ENCODE measurements around the gene PHLPP1. TPM values are rescaled to one million over a fixed set of nuclear protein-coding genes. Genes with fewer than 3 reads are reported as not detected.

The PHLPP1 gene
- polyA plus RNA-seq, 1 experiment: 5.6 TPM

DNA sequence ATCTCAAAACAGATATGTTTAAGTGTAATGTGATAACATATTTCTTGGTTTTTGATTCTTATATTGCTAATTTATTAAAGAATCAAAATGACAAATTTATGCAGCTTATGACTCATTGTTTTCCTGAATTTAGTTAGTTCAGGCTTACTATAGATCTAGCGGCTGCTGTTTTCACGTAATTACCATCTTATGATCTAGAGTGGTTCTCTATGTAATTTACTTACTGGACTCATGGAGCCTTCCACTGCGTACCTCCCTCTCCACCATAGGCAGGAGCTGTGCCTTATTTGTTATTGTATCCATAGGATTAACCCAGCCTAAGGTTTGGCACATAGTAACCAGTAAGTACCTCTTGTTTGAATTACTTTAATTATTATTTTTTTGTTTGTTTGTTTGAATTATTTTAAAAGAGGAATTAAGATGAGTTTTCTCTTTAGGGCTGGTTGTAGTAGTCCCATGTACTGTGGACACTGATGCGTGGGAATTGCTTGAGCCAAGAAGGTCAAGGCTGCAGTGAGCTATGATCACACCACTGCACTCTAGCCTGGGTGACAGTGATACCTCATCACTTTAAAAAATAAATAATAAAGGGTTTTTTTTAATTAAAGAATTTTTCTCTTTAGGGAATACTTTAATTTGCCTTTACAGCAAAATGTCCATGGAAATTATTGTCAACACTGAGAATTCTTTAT is 165.5 kb downstream of the PHLPP1 start:
- TF ChIP-seq, protein P1, sequence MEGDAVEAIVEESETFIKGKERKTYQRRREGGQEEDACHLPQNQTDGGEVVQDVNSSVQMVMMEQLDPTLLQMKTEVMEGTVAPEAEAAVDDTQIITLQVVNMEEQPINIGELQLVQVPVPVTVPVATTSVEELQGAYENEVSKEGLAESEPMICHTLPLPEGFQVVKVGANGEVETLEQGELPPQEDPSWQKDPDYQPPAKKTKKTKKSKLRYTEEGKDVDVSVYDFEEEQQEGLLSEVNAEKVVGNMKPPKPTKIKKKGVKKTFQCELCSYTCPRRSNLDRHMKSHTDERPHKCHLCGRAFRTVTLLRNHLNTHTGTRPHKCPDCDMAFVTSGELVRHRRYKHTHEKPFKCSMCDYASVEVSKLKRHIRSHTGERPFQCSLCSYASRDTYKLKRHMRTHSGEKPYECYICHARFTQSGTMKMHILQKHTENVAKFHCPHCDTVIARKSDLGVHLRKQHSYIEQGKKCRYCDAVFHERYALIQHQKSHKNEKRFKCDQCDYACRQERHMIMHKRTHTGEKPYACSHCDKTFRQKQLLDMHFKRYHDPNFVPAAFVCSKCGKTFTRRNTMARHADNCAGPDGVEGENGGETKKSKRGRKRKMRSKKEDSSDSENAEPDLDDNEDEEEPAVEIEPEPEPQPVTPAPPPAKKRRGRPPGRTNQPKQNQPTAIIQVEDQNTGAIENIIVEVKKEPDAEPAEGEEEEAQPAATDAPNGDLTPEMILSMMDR (IDR thresholded peaks at IDR 0.05; ENCODE audit: low read depth, low read length): no peak
- POLR2A ChIA-PET: no interaction called here
- Histone ChIP-seq H3K27me3 (ENCODE audit: control insufficient read depth, insufficient read depth, low read length) (no peaks in the 10 kb centered on the region), H3K27ac (ENCODE audit: low read depth, low read length) (no peak overlapping the region), H3K4me3 (ENCODE audit: low read depth, low read length) (no peak overlapping the region), H3K9me3 (ENCODE audit: control insufficient read depth, insufficient read depth, low read length) (no peaks in the 10 kb centered on the region)
- DNase-seq (ENCODE audit: low read depth, low spot score): no peak
- CTCF ChIA-PET: no interaction called here

DNA sequence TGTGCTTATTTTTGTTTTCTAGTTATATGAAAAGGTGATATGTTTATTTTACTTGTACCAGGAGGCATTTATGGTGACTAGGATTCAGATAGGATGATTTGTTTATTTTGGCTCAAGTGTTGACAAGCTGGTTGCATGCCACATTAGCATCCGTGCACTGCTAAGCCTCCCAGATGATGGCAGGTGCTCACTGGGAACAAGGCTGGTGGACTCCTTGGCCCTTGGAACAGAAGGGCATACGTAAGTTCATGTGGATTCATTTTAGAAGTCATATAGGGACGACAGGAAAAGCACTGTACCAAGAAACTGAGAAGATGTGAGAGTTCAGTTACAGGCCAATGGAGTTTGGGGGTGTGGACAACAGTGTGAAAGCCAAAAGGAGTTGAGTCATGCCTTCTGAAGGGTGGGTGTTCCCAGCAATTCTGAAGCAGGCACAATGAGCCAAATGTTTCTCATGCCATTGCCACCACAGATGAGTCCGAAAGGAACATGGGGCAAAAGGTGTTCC is 166.2 kb downstream of the PHLPP1 start:
- POLR2A ChIA-PET: no interaction called here
- H3K27ac ChIP-seq (ENCODE audit: low read depth, low read length): no peak overlapping the region
- H3K9me3 ChIP-seq (ENCODE audit: control insufficient read depth, insufficient read depth, low read length): no peaks in the 10 kb centered on the region
- TF ChIP-seq, protein P1 (IDR thresholded peaks at IDR 0.05; ENCODE audit: low read depth, low read length): no peak
- no peaks in the 10 kb centered on the region for H3K27me3 ChIP-seq (ENCODE audit: control insufficient read depth, insufficient read depth, low read length)
- CTCF ChIA-PET: no interaction called here
- no peak overlapping the region for H3K4me3 ChIP-seq (ENCODE audit: low read depth, low read length)
- DNase-seq (ENCODE audit: low read depth, low spot score): peak; percentile 72

DNA sequence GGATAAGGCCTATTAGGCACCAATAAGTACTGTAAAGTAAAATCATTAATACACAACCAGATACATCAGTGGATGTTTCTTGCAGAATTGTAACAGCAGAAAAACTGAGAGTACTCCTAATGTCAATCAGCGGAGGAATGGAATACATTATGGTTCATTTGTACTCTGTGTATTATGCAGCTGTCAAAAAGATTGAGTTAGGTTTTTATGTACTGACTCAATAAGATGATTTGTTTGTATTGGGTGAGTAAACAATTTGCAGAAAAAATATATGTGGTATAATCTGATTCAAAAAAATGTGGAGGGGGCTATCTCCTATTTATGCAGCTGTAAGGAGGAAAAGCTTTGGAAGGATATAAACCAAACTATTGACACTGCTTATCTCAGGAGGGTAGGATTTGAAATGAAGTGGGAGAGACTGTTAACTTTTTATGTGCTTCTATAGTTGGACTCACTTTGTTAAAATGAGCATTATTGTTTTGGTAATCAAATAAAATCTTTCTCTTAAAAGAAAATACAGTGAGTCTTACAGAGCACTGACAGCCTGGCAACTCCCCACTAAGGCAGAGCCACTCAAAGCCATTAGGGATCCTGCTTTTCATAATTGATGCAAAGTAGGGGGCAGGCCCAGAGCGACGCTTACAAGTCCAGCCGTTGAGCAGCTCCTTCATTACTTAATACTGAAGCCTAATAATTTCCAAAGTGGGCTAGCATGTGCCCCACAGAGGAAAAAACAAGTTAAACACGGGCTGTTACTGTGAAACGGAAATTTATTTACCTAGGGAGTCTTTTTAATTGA is 168.8 kb downstream of the PHLPP1 start:
- TF ChIP-seq, protein P1 (IDR thresholded peaks at IDR 0.05; ENCODE audit: low read depth, low read length): no peak
- Histone ChIP-seq H3K27me3 (ENCODE audit: control insufficient read depth, insufficient read depth, low read length) (no peaks in the 10 kb centered on the region), H3K27ac (ENCODE audit: low read depth, low read length) (no peak overlapping the region), H3K9me3 (ENCODE audit: control insufficient read depth, insufficient read depth, low read length) (no peaks in the 10 kb centered on the region), H3K4me3 (ENCODE audit: low read depth, low read length) (no peak overlapping the region)
- ChIA-PET CTCF (interaction anchor here (0.5 to 1.3 kb wide), 2 partner anchors 12 to 99 kb away, joined by 3 to 4 read pairs; no protein-coding TSS in a partner anchor), POLR2A (no interaction called here)
- no peak for DNase-seq (ENCODE audit: low read depth, low spot score)

DNA sequence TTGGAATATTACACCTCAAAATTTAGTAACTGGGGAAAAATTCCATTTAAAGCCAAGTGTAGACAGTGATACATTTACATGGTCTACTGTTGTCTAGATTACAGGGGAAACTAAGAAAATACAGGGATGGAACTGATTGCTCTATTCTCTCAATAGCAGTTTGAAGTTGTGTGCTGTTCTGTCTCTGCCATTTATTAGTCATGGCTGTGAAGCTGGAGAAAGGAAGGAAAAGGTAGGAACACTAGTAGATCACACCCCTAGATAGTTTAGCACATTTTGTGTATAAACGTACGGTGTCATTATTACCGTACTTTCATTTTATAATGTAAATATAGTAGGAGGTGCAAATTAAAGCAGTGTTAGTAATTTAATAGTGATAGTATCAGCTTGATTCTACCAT is 170.5 kb downstream of the PHLPP1 start:
- CTCF ChIA-PET: no interaction called here
- Histone ChIP-seq H3K27ac (ENCODE audit: low read depth, low read length) (no peak overlapping the region), H3K4me3 (ENCODE audit: low read depth, low read length) (no peak overlapping the region), H3K9me3 (ENCODE audit: control insufficient read depth, insufficient read depth, low read length) (no peaks in the 10 kb centered on the region), H3K27me3 (ENCODE audit: control insufficient read depth, insufficient read depth, low read length) (no peaks in the 10 kb centered on the region)
- DNase-seq (ENCODE audit: low read depth, low spot score): no peak
- TF ChIP-seq, protein P1 (IDR thresholded peaks at IDR 0.05; ENCODE audit: low read depth, low read length): no peak
- POLR2A ChIA-PET: interaction anchor here (1.1 kb wide), 1 partner anchor 11 kb away, joined by 3 read pairs; no protein-coding TSS in a partner anchor

All from AG04450 (cell line).